ENCODE data around the gene PTMA. TPM values are rescaled to one million over a fixed set of nuclear protein-coding genes. Genes with fewer than 3 reads are reported as not detected.
A peak's percentile ranks its signal among the peaks of the same experiment; 100 is the strongest.

The PTMA gene
- total and polyA plus RNA-seq, 9 of the 15 experiments (the other 6 are each of a cell fraction or from before 2014, with no cell fraction given), result 429 to 2,322 (median 1,578) TPM

GRCh38 chr2:231707927-231708772 lies at the start of gene PTMA (continued):
- TF ChIP-seq E2F8 (IDR thresholded peaks at IDR 0.05; ENCODE audit: low read depth, partially characterized antibody) (peak; percentile 63), ZNF124 (CRISPR knock-in tag; IDR thresholded peaks at IDR 0.05) (no peak), ZNF512 (tag; IDR thresholded peaks at IDR 0.05) (no peak), NFYB (IDR thresholded peaks at IDR 0.05; ENCODE audit: extremely low read depth, insufficient read length) (peak; percentile 82), SMARCE1 (IDR thresholded peaks at IDR 0.05) (no peak), CBX2 (IDR thresholded peaks at IDR 0.05; ENCODE audit: insufficient read depth, low read length, poor library complexity, severe bottlenecking) (no peak), RBM34 (IDR thresholded peaks at IDR 0.05; ENCODE audit: borderline replicate concordance, insufficient read depth, low read length) (no peak), TEAD1 (CRISPR knock-in tag; IDR thresholded peaks at IDR 0.05) (0 out of 4 replicates have a peak, but pooled peaks of 1 of the 2 experiments have one; percentile 65), E2F1 (CRISPR knock-in tag; IDR thresholded peaks at IDR 0.05) (peak; percentile 32; the same call in 1 of the 2 replicates), MTF1 (CRISPR knock-in tag; IDR thresholded peaks at IDR 0.05; ENCODE audit: borderline replicate concordance) (no peak), GTF2B (IDR thresholded peaks at IDR 0.05; ENCODE audit: extremely low read depth, insufficient read length) (peak; percentile 79), MED1 (CRISPR knock-in tag; IDR thresholded peaks at IDR 0.05; ENCODE audit: borderline replicate concordance) (no peak), SMARCA5 (IDR thresholded peaks at IDR 0.05) (no peak), RUNX1 (IDR thresholded peaks at IDR 0.05; ENCODE audit: low read depth) (no peak), ZNF212 (CRISPR knock-in tag; IDR thresholded peaks at IDR 0.05) (no peak), ZFPM2 (CRISPR knock-in tag; IDR thresholded peaks at IDR 0.05) (no peak), TSC22D4 (tag; IDR thresholded peaks at IDR 0.05) (no peak), FOXP1 (CRISPR knock-in tag; IDR thresholded peaks at IDR 0.05) (no peak), PRPF4 (IDR thresholded peaks at IDR 0.05; ENCODE audit: insufficient read depth, low read depth, low read length, poor library complexity, severe bottlenecking) (peak; percentile 91), FUS (optimal IDR thresholded peaks at IDR 0.05; ENCODE audit: low read depth, low read length) (no peak), ELF2 (CRISPR knock-in tag; IDR thresholded peaks at IDR 0.05) (no peak), ZNF217 (CRISPR knock-in tag; IDR thresholded peaks at IDR 0.05) (no peak), CXXC5 (CRISPR knock-in tag; IDR thresholded peaks at IDR 0.05) (peak; percentile 69)

All from K562 (cell line).